Nephron (organoid): ENCODE results near the gene KRT80.

Source experiments
- H3K27ac Mint-ChIP-seq, 3 experiments: 2 replicates each; pipeline ENCODE4 v1.8.0; 2020; ENCODE audit warnings: mixed read lengths in 3 of 3, mild to moderate bottlenecking in 2 of 3, moderate library complexity in 1 of 3
- H3K27me3 Mint-ChIP-seq: 2 replicates; pipeline ENCODE4 v1.8.0; 2021; ENCODE audit warnings: low read depth, mild to moderate bottlenecking, moderate library complexity, mixed read lengths
- H3K36me3 Mint-ChIP-seq: 2 replicates; pipeline ENCODE4 v1.8.0; 2020; ENCODE audit warnings: low read depth, mixed read lengths
- H3K4me1 Mint-ChIP-seq: 2 replicates; pipeline ENCODE4 v1.8.0; 2020; ENCODE audit warnings: mixed read lengths
- H3K4me3 Mint-ChIP-seq, 3 experiments: 2 replicates each; pipeline ENCODE4 v1.8.0; 2020; ENCODE audit warnings: mild to moderate bottlenecking in 3 of 3, mixed read lengths in 3 of 3, moderate library complexity in 2 of 3
- H3K9me3 Mint-ChIP-seq: 2 replicates; pipeline ENCODE4 v1.8.0; 2020; ENCODE audit warnings: mixed read lengths
- CTCF ChIP-seq, 3 experiments: fragments of 200-600 bp; sonication (generic); IDR thresholded peaks; one replicate each; pipeline ENCODE4 v1.5.0; 2021; ENCODE audit warnings: antibody characterized with exemption in 3 of 3; ENCODE audit not compliant: unreplicated experiment in 3 of 3

The KRT80 gene

DNA sequence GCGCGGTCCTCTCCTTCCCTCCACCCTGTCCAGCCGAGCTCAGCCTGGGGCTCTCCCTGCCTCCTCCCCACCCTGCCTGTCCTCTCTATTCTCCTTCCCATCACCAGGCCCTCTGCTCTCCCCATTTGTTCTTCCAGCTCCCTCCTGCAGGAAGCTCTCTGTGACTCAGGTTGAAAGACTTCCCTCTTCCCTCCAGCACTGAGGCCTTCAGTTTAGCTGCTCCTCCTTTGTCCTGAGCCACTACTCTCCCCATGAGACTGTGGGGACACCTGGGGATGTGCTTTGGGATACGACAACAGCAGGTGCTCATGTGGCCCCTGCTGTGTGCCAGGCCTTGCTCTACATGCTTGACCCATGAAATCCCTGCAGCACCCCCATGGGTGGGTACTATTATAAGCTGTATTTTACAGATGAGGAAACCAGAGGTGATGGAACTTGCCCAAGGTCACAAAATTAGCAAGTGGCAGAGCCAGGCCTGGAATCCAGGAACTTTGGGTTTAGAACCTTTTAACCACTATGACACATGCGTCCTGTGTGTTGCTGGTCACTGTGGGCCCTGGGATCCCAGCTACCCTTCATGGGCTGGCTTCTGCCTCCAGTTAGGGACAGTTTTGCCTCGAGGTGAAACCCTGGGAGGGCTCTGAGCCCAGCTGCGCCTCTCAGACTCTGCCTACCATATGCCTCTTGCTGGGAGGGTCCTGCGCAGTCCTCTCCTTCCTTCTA, 5.5 kb downstream of the KRT80 start:
- no peaks in the 10 kb centered on the region for H3K36me3 Mint-ChIP-seq
- peak overlapping the region in 2 of 3 experiments; percentile 38 to 81 for H3K27ac Mint-ChIP-seq
- H3K4me1 Mint-ChIP-seq: peaks cover 49% of the 10 kb centered on the region
- peaks cover 14% of the 10 kb centered on the region for H3K27me3 Mint-ChIP-seq
- no peak for TF ChIP-seq CTCF (IDR thresholded peaks at IDR 0.05; ENCODE audit: unreplicated experiment in 3 of 3)
- no peak overlapping the region for H3K4me3 Mint-ChIP-seq
- H3K9me3 Mint-ChIP-seq: no peaks in the 10 kb centered on the region

DNA sequence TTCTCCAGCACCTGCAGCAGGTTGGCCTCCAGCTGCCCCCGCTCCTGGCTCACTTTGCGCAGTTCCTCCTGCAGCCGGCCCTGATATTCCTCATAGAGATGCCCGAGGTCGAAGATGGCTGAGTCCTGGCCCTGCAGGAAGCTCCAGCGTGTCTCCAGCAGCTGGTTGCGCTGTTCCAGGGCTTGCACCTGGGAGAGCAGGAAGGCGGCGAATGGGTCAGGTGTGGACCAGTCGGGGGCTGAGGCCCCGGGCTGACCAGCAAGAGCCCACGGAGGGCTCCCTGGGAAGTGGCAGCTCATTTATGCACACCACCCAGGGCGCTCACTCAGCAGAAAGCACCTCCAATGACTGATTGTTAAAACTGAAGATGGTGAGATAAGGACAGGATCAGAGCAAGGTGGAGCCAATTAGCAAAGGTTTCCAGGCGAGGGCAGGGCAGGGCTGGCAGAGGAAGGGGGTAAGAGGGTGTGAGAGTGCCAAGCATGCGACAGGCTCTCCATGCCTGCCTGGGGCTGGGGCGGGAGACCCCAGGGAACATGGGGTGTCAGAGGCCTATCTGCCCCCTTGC, 6.3 kb downstream of the KRT80 start:
- TF ChIP-seq CTCF (IDR thresholded peaks at IDR 0.05; ENCODE audit: unreplicated experiment in 3 of 3): no peak
- Mint-ChIP-seq H3K9me3 (no peaks in the 10 kb centered on the region), H3K36me3 (no peaks in the 10 kb centered on the region), H3K27ac (peak overlapping the region in 2 of 3 experiments; percentile 56 to 69), H3K27me3 (peaks cover 14% of the 10 kb centered on the region), H3K4me1 (peaks cover 47% of the 10 kb centered on the region), H3K4me3 (no peak overlapping the region)

- Mint-ChIP-seq H3K4me1 (peaks cover 49% of the 10 kb centered on the region), H3K9me3 (no peaks in the 10 kb centered on the region), H3K4me3 (no peak overlapping the region), H3K36me3 (no peaks in the 10 kb centered on the region), H3K27ac (peak overlapping the region in 2 of 3 experiments; percentile 38 to 56), H3K27me3 (peaks cover 14% of the 10 kb centered on the region)
- TF ChIP-seq CTCF (IDR thresholded peaks at IDR 0.05; ENCODE audit: unreplicated experiment in 3 of 3): no peak
Observed at GRCh38 chr12:52184813-52185212, 7.0 kb downstream of the KRT80 start.

GRCh38 chr12:52183971-52184370, 7.8 kb downstream of the KRT80 start:
- no peaks in the 10 kb centered on the region for H3K36me3 Mint-ChIP-seq
- H3K27ac Mint-ChIP-seq: peak overlapping the region in 2 of 3 experiments; percentile 76 to 84
- H3K27me3 Mint-ChIP-seq: peaks cover 14% of the 10 kb centered on the region
- no peak overlapping the region for H3K4me3 Mint-ChIP-seq
- H3K4me1 Mint-ChIP-seq: peaks cover 54% of the 10 kb centered on the region
- no peak for TF ChIP-seq CTCF (IDR thresholded peaks at IDR 0.05; ENCODE audit: unreplicated experiment in 3 of 3)
- no peaks in the 10 kb centered on the region for H3K9me3 Mint-ChIP-seq

DNA sequence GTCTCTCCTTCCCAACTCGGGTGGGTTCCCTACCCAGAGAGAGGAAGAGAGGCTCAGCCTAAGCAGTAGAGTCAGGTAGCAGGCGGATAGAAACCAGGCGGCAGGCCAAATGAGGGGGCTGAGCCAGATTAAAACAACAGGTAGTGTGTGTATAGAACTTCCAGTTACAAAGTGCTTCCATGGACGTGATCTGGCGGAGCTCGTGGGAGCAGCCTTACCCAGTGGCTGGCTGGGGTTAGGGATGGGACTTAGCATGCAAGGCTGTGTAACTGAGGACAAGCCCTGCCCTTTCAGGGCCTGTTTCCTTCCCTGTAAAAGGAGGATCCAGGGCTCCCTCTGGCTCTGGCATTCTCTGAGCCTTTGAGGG, 8.3 kb downstream of the KRT80 start:
- peaks cover 58% of the 10 kb centered on the region for H3K4me1 Mint-ChIP-seq
- H3K27ac Mint-ChIP-seq: peak overlapping the region in 2 of 3 experiments; percentile 76 to 84
- no peaks in the 10 kb centered on the region for H3K9me3 Mint-ChIP-seq
- H3K27me3 Mint-ChIP-seq: peaks cover 15% of the 10 kb centered on the region
- no peak for TF ChIP-seq CTCF (IDR thresholded peaks at IDR 0.05; ENCODE audit: unreplicated experiment in 3 of 3)
- no peak overlapping the region for H3K4me3 Mint-ChIP-seq
- H3K36me3 Mint-ChIP-seq: no peaks in the 10 kb centered on the region
